BLaER1 (cell line): ENCODE data around the gene SPSB4.
"Not testable (repeated sequence)": the region's sequence is repeated elsewhere in the genome, so short reads cannot be mapped to it uniquely, and the experiment has no call there.

ENCODE experiments used
- H3K27ac ChIP-seq: shearing (Covaris generic); formaldehyde crosslinking; 2 replicates; pipeline ENCODE4 v1.8.1; 2022
- H3K27me3 ChIP-seq: shearing (Covaris generic); formaldehyde crosslinking; 2 replicates; pipeline ENCODE4 v1.8.1; 2022
- H3K36me3 ChIP-seq: shearing (Covaris generic); formaldehyde crosslinking; 2 replicates; pipeline ENCODE4 v1.8.1; 2022
- H3K4me1 ChIP-seq: shearing (Covaris generic); formaldehyde crosslinking; 2 replicates; pipeline ENCODE4 v1.8.1; 2022
- H3K4me2 ChIP-seq: shearing (Covaris generic); formaldehyde crosslinking; 2 replicates; pipeline ENCODE4 v1.8.1; 2022
- H3K4me3 ChIP-seq: shearing (Covaris generic); formaldehyde crosslinking; 2 replicates; pipeline ENCODE4 v1.8.1; 2022
- H3K9ac ChIP-seq: shearing (Covaris generic); formaldehyde crosslinking; 2 replicates; pipeline ENCODE4 v1.8.1; 2022
- H3K9me3 ChIP-seq: shearing (Covaris generic); formaldehyde crosslinking; 2 replicates; pipeline ENCODE4 v1.8.1; 2022
- H4K20me1 ChIP-seq: shearing (Covaris generic); formaldehyde crosslinking; 2 replicates; pipeline ENCODE4 v1.8.1; 2022
- Cebpa-rat ChIP-seq: shearing (Covaris generic); IDR thresholded peaks from 2 replicates; pipeline ENCODE4 v1.8.1; 2022

Gene SPSB4

DNA sequence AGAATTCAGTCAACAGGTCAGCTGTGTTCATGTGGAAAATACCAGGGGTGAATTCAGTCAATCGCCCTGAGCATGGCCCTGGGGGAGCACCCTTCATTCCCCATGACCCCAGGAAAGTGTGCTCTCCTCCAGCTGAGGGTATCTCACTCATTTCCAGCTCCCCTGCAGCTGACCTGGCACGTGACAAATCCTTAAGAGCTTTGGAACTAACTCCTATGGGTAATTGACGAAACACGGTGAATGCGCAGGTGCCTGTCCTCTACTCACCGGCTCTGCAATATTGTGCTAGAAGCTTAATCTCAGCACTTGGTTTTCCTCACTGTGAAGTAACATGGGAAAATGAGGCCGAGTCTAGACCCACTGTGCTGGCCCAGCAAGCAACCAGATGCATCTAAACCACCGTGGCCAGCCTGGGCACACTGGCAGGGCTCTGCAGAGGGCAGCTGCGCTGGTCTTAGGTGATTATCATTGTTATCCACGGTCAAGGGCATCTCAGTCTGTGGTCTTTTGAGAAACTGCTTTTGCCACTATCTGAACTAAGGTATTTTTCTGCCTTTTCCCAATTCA is 63.1 kb downstream of the SPSB4 start:
- no peaks in the 10 kb centered on the region for H4K20me1 ChIP-seq
- no peak overlapping the region for H3K27ac ChIP-seq
- H3K27me3 ChIP-seq, result no peaks in the 10 kb centered on the region
- peaks cover 10% of the 10 kb centered on the region; the same call in 1 of the 2 replicates for H3K9me3 ChIP-seq
- peaks cover 8% of the 10 kb centered on the region for H3K4me1 ChIP-seq
- no peak for TF ChIP-seq Cebpa-rat
- no peak overlapping the region for H3K4me2 ChIP-seq
- H3K36me3 ChIP-seq, result no peaks in the 10 kb centered on the region
- H3K4me3 ChIP-seq, result no peak overlapping the region
- H3K9ac ChIP-seq, result no peak overlapping the region

DNA sequence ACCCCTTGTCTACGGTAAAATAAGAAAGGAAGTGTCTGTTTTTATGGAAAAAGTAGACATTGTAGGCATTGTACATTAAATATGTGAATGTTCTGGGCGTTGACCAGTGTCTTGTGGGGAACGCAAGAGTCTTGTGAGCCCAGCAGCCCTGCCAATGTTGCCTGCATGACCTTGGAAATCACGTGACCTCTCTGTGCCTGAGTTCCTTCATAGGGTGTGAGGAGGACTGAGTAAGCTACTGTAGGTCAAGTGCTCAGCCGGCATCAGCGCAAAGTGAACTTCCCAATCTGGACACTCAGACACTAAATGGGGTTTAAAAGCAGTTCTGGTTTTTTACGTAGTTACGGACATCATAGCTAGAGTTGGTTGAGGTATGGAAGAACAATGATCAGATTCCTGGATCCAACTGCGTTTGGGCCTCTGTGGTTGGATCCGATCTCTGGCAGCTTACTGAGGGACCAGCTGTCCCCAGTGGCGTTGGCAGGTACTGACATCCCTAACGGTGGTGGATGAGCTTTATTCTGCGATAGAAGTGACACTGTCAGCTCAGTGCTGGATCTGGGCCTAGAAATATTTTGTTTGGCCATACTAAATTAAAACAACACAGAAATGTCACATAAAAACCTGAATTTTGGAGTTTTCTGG is 63.8 kb downstream of the SPSB4 start:
- Histone ChIP-seq H3K9ac (no peak overlapping the region), H3K4me3 (no peak overlapping the region), H3K9me3 (peaks cover 6% of the 10 kb centered on the region; the same call in 1 of the 2 replicates), H3K36me3 (no peaks in the 10 kb centered on the region), H3K27ac (no peak overlapping the region), H4K20me1 (no peaks in the 10 kb centered on the region), H3K4me1 (peaks cover 8% of the 10 kb centered on the region), H3K4me2 (no peak overlapping the region), H3K27me3 (no peaks in the 10 kb centered on the region)
- no peak for TF ChIP-seq Cebpa-rat

DNA sequence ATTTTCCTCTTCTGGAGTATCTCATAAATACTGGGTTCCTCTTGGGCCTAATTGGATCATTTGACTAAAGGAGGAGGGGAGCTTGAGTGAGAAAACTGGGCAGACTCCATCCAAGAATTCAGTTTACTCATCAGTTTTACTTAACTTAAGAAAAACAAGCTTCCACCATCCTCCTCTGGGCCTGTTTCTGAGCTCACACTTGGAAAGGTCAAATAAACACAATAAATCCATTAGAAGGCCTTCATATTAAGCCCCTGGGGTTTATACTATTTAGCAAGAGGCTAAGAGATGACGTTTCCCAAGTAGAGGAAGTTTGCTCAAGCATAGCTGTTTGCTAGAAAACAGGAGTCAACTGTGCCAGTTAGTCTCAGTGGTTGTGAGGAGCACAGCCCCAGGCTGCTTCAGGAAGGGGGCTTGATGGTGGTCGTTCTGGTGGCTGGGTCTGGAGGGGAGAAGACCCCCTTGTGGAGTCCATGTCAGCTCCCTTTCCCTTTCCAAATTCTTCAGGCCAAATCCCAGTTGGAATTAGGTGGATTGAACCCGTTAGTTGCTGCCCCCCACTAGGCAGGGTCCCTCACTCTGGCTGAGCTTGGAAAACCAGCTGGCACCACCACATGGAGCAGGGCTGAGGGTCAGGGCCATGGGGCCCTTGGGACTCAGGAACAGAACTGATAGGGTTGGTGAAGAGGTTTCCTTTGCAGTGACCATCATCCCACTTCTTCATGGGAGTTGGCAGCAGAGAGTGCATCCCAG is 64.8 kb downstream of the SPSB4 start:
- Histone ChIP-seq H3K27me3 (no peaks in the 10 kb centered on the region), H3K4me1 (peaks cover 8% of the 10 kb centered on the region), H3K36me3 (no peaks in the 10 kb centered on the region), H3K4me2 (no peak overlapping the region), H3K4me3 (no peak overlapping the region), H3K9me3 (0 out of 2 replicates have a peak, but pooled peaks cover 3% of the 10 kb centered on the region), H3K9ac (no peak overlapping the region), H4K20me1 (no peaks in the 10 kb centered on the region), H3K27ac (no peak overlapping the region)
- no peak for TF ChIP-seq Cebpa-rat

DNA sequence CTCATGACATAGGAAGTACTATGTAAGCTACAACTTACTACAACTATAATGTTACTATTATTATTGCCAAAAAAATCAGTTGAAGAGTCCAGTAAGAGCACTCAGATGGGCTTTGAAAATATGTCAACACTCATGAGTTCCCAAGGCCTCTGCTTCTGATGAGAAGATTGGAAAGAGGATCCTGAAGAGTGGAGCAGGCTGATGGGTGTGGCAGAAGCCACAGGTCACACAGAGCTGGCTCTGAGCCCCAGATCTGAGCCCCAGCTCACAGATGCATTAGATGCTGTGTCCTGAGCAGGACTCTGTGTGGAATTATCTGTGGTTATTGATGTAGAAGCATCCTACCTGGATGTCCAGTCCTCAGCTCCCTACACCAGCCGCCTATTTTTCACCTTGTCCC is 65.6 kb downstream of the SPSB4 start:
- no peak overlapping the region for H3K4me2 ChIP-seq
- H3K4me1 ChIP-seq, result peaks cover under 1% of the 10 kb centered on the region; the same call in 1 of the 2 replicates
- H3K9me3 ChIP-seq, result 0 out of 2 replicates have a peak, but pooled peaks cover 3% of the 10 kb centered on the region
- H3K4me3 ChIP-seq, result no peak overlapping the region
- H3K27ac ChIP-seq, result no peak overlapping the region
- H3K9ac ChIP-seq, result no peak overlapping the region
- H4K20me1 ChIP-seq, result no peaks in the 10 kb centered on the region
- no peaks in the 10 kb centered on the region for H3K36me3 ChIP-seq
- no peak for TF ChIP-seq Cebpa-rat
- H3K27me3 ChIP-seq, result no peaks in the 10 kb centered on the region

DNA sequence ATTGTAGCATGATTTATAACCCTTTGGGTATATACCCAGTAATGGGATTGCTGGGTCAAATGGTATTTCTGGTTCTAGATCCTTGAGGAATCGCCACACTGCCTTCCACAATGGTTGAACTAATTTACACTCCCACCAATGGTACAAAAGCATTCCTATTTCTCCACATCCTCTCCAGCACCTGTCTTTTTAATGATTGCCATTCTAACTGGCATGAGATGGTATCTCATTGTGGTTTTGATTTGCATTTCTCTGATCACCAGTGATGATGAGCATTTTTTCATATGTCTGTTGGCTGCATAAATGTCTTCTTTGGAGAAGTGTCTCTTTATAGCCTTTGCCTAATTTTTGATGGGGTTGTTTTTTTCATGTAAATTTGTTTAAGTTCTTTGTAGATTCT is 66.8 kb downstream of the SPSB4 start:
- H3K27me3 ChIP-seq, H3K4me2 ChIP-seq, H3K27ac ChIP-seq, H3K4me1 ChIP-seq, H3K4me3 ChIP-seq, H4K20me1 ChIP-seq, H3K9me3 ChIP-seq, H3K9ac ChIP-seq, H3K36me3 ChIP-seq: not testable (repeated sequence)

DNA sequence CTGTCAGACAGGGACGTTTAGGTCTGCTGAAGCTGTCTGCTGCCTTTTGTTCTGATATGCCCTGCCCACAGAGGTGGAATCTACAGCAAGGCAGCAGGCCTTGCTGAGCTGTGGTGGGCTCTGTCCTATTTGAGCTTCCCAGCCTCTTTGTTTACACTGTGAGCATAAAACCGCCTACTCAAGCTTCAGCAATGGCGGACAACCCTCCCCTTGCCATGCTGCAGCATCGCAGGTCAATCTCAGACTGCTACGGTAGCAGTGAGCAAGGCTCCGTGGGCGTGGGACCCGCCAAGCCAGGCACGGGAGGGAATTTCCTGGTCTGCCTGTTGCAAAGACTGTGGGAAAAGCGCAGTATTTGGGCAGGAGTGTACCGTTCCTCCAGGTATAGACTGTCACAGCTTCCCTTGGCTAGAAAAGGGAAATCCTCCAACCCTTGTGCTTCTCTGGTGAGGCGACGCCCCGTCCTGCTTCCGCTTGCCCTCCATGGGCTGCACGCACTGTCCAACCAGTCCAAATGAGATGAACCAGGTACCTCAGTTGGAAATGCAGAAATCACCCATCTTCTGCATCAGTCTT is 71.4 kb downstream of the SPSB4 start:
- H3K4me3 ChIP-seq, result no peak overlapping the region
- no peak overlapping the region for H3K27ac ChIP-seq
- H3K36me3 ChIP-seq, result no peaks in the 10 kb centered on the region
- no peaks in the 10 kb centered on the region for H4K20me1 ChIP-seq
- H3K9ac ChIP-seq, result no peak overlapping the region
- no peaks in the 10 kb centered on the region for H3K9me3 ChIP-seq
- H3K4me1 ChIP-seq, result no peaks in the 10 kb centered on the region
- no peak overlapping the region for H3K4me2 ChIP-seq
- no peaks in the 10 kb centered on the region for H3K27me3 ChIP-seq
- no peak for TF ChIP-seq Cebpa-rat

DNA sequence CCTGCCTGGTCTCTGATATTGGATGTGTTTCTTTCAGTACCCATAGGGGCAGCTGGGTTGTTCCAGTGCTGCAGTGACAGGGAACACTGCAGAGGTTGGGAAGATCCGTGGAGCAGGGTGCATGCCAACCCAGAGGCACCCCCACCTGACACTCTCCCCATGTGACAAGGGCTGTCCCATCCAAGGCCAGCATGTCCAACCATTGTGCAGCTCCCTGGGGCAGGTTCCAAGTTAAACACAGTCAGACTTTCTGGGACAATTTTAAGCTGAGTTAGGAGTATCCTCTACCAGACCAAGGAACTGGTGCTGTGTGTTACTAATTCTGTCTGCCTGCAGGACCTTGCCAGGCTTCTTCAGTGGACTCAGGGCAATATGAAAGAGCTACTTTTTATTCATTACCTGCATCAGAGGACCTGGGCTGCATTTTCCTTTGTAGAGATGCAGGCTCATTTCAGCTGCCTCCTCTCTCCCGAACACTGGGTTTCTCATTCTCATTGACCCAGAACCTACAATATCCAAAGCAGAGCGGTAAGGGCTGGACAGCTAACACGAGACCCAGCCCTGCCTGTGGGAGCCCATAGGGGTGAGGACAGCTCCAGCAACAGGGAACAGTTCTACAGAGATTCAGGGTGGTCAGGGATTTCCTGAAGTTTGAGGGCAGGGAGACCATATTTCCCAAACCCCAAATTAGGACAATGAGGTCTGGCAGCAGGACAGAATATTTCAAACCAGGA is 72.7 kb downstream of the SPSB4 start:
- Histone ChIP-seq H3K4me1 (no peaks in the 10 kb centered on the region), H3K27me3 (no peaks in the 10 kb centered on the region), H3K4me2 (no peak overlapping the region), H3K27ac (no peak overlapping the region), H4K20me1 (no peaks in the 10 kb centered on the region), H3K9me3 (no peaks in the 10 kb centered on the region), H3K9ac (no peak overlapping the region), H3K4me3 (no peak overlapping the region), H3K36me3 (no peaks in the 10 kb centered on the region)
- no peak for TF ChIP-seq Cebpa-rat

DNA sequence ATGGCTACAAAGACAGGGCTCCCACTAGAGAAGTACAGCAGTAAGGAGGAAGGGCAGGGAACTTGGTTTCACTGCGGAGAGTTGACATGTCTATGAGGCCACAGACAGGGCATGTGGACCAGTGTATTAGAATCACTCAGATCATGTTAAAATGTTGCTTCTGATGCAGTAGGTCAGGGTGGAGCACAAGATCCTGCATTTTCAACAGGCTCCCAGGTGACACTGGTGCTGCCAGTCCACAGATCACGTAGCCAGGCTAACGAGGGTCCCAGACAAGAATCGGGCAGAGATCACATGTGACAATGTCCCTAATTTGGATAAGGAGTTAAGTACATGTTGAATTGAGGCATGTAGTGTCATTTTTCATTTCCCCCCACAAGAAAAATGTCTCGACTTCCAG is 73.6 kb downstream of the SPSB4 start:
- no peak overlapping the region for H3K9ac ChIP-seq
- no peaks in the 10 kb centered on the region for H3K9me3 ChIP-seq
- no peak overlapping the region for H3K4me3 ChIP-seq
- no peaks in the 10 kb centered on the region for H3K27me3 ChIP-seq
- no peak overlapping the region for H3K27ac ChIP-seq
- no peaks in the 10 kb centered on the region for H3K36me3 ChIP-seq
- no peak for TF ChIP-seq Cebpa-rat
- H3K4me1 ChIP-seq, result no peaks in the 10 kb centered on the region
- H4K20me1 ChIP-seq, result no peaks in the 10 kb centered on the region
- no peak overlapping the region for H3K4me2 ChIP-seq

DNA sequence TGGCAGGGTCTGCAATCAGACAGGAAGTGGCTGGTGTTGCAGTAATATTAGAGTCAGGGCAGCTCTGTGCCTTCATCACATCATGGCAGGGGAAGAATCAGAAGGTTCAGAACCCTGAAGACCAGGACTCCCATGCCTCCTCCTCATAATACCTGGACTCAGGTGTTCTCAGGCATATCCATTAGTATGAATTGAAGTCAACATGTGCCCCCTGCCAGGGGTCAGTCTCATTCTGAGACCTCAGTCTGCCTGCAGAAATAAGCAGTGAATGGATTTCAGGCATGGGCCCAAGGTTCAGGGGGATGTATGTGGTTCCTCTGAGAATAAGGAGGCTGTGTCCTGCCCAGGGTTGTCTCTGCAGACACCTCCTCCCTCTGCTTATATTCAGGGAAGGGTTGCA is 74.2 kb downstream of the SPSB4 start:
- no peak for TF ChIP-seq Cebpa-rat
- Histone ChIP-seq H3K4me2 (no peak overlapping the region), H3K27ac (no peak overlapping the region), H3K4me1 (no peaks in the 10 kb centered on the region), H4K20me1 (no peaks in the 10 kb centered on the region), H3K36me3 (no peaks in the 10 kb centered on the region), H3K9me3 (no peaks in the 10 kb centered on the region), H3K4me3 (no peak overlapping the region), H3K9ac (no peak overlapping the region), H3K27me3 (no peaks in the 10 kb centered on the region)
